ENCODE results near the gene IFNA6. TPM values are rescaled to one million over a fixed set of nuclear protein-coding genes. Genes with fewer than 3 reads are reported as not detected.
A peak's percentile ranks its signal among the peaks of the same experiment; 100 is the strongest.

Gene IFNA6
- total and polyA plus RNA-seq, 10 of the 15 experiments (the other 5 are each of a cell fraction or from before 2014, with no cell fraction given), result 0.04 TPM; not detected in 9

GRCh38 chr9:21333226-21333625 is 17.5 kb downstream of the IFNA6 start:
- in situ Hi-C loops (cut with MboI), result loop anchor here (5.0 kb wide), 1 partner anchor 59 kb away; no protein-coding TSS in a partner anchor
- intact Hi-C loops (cut with micrococcal nuclease; ENCODE audit: unreplicated experiment), result no loop called here
- Histone ChIP-seq H3K79me2 (ENCODE audit: control insufficient read depth, insufficient read depth, low read length) (peaks cover 63% of the 10 kb centered on the region), H3K4me3 (peak overlapping the region; percentile 82), H3K4me2 (ENCODE audit: control insufficient read depth, insufficient read depth) (peak overlapping the region; percentile 95), H3K4me1 (ENCODE audit: control insufficient read depth, insufficient read depth, low read length) (peaks cover 3% of the 10 kb centered on the region), H4K20me1 (ENCODE audit: control insufficient read depth, insufficient read depth) (peaks cover 6% of the 10 kb centered on the region; the same call in 1 of the 2 replicates), H3K27ac (ENCODE audit: control insufficient read depth, insufficient read depth) (no peak overlapping the region), H3K9ac (ENCODE audit: control insufficient read depth, insufficient read depth, low read length) (no peak overlapping the region), H3K9me3 (replicated peaks; ENCODE audit: control insufficient read depth, insufficient read depth, low read length) (no peaks in the 10 kb centered on the region; the same call in 2 of the 3 replicates), H3K36me3 (ENCODE audit: control insufficient read depth in 2 of 2, insufficient read depth in 2 of 2, low read length in 1 of 2) (peaks cover 0 to 11% of the 10 kb centered on the region in 2 experiments; a peak in 1 of 4 replicates), H3K27me3 (replicated peaks in 1 of 2; ENCODE audit: control insufficient read depth in 2 of 2, insufficient read depth in 2 of 2, low read length in 1 of 2) (no peaks in the 10 kb centered on the region), H2AFZ (ENCODE audit: control insufficient read depth, low read depth, low read length) (no peak overlapping the region)
- 88% methylated on average over 2 of the region's 2 CpGs for WGBS (ENCODE audit: insufficient coverage, insufficient replicate concordance, low lambda C conversion rate, missing lambda C conversion rate)
- DNase-seq (ENCODE audit: low read depth, low spot score) (no peak), ATAC-seq (no peak), FAIRE-seq (no peak)
- SMC1A ChIA-PET (ENCODE audit: uncharacterized antibody, unreplicated experiment), result interaction anchor here (0.7 to 8.3 kb wide), 12 partner anchors 10 to 114 kb away, joined by 3 to 205 read pairs (median 6); no protein-coding TSS in a partner anchor
- POLR2A ChIA-PET, result interaction anchor here (1.1 to 1.9 kb wide), 3 partner anchors 24 to 48 kb away, joined by 3 to 6 read pairs (median 5); no protein-coding TSS in a partner anchor
- CTCF ChIA-PET, result interaction anchor here (0.9 to 8.3 kb wide), 10 partner anchors 17 to 911 kb away, joined by 3 to 256 read pairs (median 8); partner anchors contain the start of gene IFNA6
- RAD21 ChIA-PET (ENCODE audit: unreplicated experiment), result interaction anchor here (0.6 to 5.3 kb wide), 4 partner anchors 62 to 99 kb away, joined by 3 to 44 read pairs (median 4); no protein-coding TSS in a partner anchor
- no TSS peak for BruUV-seq (replicated peaks)
- TF ChIP-seq SP1 (IDR thresholded peaks at IDR 0.05; ENCODE audit: low read depth, low read length) (no peak), TCF3 (IDR thresholded peaks at IDR 0.05; ENCODE audit: borderline replicate concordance, insufficient read depth, low read depth, low read length) (no peak), RCOR1 (conservative IDR thresholded peaks at IDR 0.05; ENCODE audit: low read depth, low read length) (no peak), MLLT1 (IDR thresholded peaks at IDR 0.05) (no peak), YY1 (IDR thresholded peaks at IDR 0.05; ENCODE audit: low read depth, low read length) (no peak), ZNF384 (IDR thresholded peaks at IDR 0.05; ENCODE audit: borderline replicate concordance, low read depth, low read length) (no peak)
